SK-N-MC (cell line): ENCODE data around the gene OSBPL1A.

Experiments used
- EZH2 ChIP-seq: fragments of 200-600 bp; sonication (generic); IDR thresholded peaks from one replicate; pipeline ENCODE4 v1.6.1; 2017; ENCODE audit warnings: antibody characterized with exemption
- FOXP2 ChIP-seq: optimal IDR thresholded peaks from 2 replicates; pipeline ENCODE3; 2011; ENCODE audit warnings: mild to moderate bottlenecking, moderate library complexity; ENCODE audit not compliant: insufficient read depth; ENCODE audit errors: extremely low read length, control extremely low read depth
- POLR2AphosphoS5 ChIP-seq: IDR thresholded peaks from 2 replicates; pipeline ENCODE4 v1.6.1; 2012; ENCODE audit warnings: mild to moderate bottlenecking, low read depth, low read length, borderline replicate concordance

- no peak for TF ChIP-seq EZH2
- no peak for TF ChIP-seq FOXP2
- no peak for TF ChIP-seq POLR2AphosphoS5
These were observed 276.9 kb downstream of the OSBPL1A start for GRCh38 chr18:24120676-24121075.
